NCI-H526 (cell line): ENCODE results near the gene RNF138.
"Not testable (repeated sequence)": the region's sequence is repeated elsewhere in the genome, so short reads cannot be mapped to it uniquely, and the experiment has no call there.

Source experiments
- DNase-seq, 2 experiments: peaks; one replicate each; lab custom pipeline; 2025; lab: John Stamatoyannopoulos, UW

The RNF138 gene, protein sequence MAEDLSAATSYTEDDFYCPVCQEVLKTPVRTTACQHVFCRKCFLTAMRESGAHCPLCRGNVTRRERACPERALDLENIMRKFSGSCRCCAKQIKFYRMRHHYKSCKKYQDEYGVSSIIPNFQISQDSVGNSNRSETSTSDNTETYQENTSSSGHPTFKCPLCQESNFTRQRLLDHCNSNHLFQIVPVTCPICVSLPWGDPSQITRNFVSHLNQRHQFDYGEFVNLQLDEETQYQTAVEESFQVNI

DNA sequence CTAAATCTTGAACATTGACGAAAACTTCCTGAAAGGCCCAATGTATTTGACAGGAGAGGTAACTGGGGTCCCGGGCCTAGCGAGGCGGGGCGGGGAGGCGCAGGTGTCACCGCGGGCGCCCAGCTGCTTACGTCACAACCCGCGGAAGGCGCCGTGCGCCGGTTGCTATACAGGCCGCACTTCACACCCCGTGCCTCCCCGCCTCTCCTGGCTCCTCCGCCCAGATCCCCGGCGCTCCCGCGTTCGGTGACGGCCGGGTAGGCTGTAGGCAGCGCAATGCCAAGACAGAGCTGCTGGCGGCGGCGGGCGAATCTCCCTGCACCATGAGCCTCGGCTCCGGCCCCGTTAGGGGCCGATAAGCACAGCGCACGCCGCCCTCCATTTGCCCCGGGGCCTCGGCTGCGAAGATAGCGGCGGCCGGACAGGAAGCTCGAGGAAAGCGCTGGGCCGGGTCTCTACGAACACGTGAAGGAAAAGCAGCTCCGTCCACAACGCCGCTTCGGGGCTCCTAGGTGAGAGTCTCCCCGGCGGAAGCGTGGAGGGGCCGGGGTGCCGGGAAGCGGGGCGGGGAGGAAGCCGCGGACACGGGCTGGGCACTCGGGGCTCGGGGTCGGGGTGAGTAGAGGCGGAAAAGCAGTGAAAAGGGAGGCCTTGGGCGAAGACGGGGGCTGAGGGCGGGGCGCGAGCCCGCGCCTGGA is at the start of gene RNF138:
TSS of gene RNF138 (plus strand) at position 151 of the 698 bp plus-strand sequence. CDS start 903 bp downstream, outside the sequence.
- DNase-seq: peak; percentile 80 to 87

DNA sequence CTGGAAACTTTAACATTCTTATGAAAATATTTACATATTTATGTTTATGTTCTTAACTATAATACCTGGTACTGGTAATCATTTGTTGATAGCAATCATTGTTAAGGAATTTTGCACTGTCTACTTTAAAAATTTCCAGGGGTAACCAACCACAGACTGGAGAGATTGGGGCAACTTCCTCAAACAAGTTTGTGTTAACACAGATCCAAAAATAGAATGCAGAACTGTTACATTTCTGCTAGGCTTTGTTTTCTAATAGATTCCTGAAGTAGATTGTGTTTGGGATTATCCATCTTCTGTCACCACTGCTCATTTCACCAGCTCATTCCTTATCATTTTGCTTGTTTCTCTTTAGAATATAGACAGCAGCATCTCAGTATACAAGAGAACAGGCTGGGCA is 49.3 kb upstream of the RNF138 start:
- DNase-seq: no peak

DNA sequence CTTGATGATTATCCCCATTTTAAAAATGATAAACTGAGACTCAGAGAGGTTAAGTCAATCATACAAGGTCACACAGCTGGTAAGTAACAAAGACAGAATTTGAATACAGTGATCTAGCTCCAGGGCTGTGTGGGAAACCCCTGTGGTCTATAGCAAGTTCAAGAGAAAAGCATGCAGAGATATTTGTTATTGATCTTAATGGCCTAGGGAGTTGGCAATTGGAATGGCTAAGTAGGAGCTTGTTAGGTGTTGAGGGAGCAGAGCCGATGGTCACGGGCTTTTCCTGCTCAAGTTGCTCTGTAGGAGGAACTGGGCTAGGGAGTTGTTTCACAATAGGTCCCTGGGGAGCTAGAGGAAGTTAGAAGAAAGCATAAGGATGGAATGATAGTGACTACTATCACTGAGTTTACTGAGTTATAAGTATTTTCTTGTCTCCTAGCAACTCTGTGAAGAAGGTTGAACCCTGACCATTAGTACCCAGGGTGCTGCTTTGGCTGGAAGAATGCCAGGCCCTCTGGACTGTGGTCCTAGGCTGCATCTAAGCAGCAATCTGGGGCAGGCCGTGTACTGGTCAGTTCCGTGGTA is 43.1 kb upstream of the RNF138 start:
- no peak for DNase-seq

DNA sequence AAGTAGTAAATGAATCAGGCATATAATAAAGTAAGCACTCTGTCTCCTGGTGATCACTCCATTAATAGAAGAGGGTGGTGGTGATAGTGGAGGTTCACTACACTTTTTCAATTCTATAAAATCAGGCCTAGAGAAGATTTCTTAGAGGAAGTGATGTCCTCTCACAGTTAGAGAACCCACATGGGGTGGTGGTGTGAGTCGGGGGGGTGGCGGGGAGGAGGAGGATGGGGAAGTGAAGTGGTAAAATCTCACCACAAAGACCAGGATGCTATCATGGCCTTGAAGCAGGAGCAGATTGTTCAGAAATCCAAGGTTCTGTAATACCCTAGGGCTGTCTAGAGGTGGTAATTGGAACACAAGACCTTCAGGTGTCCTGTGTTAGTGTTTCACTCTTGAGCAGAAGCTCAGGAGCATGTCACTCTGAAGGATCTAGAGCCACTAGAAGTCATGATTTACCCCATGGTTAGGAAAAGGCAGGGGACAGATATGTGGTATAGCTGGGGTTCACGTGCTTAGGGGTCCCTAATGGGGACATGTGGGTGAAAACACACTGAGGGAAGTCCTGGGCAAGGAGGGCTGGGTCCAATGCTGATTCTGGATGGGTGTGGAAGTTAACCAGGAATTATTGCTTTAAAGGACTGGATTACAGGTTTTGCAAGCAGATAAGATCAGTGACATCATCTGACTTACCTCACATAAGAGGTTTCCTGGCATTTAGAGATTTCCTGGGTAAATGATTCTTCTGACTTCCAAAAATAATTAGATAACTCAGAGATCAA is 42.1 kb upstream of the RNF138 start:
- no peak for DNase-seq

DNA sequence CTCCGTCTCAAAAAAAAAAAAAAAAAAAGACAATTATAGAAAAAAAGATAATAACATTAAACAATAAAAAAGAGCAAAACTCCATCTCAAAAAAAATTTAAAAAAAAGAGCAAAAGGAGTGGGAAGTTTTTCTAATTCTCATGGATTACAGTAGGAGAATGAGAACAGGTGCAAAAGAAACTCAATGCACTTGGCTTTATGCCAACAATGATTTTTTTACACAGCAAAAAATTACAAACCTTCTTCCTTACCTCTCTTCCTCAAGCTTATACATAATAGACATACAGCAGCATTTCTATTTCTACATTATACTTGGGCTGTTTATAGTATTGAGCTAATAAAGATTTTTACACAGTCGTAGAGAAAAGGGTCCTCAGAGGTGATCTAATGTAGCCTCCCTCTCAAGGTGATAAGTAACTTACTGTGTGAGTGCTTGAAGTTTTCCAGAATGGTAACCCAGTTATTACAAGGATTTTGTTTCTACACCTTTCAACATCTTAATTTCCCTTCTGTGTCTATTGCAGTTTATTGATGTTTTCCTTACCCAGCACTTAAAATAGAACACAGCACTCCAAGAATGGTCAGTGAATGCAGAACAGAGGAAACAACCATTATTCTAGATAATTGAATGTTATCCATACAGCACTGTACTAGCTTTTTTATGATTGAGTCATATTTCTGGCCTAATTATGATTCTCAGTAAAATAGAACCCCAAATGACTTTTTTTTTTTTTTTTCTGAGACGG is 34.9 kb upstream of the RNF138 start:
- DNase-seq: no peak

DNA sequence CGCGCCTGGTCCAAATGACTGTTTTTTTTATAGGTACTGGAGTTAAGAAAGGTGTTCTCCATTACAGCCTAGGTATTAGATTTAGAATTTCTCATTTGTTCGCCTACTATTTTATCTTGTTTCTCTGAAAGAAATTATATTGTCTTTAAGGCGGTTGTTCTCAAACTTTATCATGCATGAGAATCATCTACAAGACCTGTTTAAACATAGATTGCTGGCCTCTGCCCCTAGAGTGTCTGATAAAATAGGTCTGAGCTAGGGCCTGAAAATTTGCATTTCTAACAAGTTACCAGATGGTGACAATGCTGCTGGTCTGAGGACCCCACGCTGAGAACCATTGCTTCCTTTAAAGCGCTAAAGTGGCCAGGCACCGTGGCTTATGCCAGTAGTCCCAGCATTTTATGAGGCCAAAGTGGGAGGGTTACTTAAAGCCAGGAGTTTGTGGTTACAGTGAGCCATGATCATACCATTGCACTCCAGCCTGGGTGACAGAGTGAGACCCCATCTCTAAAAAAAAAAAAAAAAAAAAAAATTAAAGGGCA is 34.0 kb upstream of the RNF138 start:
- no peak for DNase-seq

DNA sequence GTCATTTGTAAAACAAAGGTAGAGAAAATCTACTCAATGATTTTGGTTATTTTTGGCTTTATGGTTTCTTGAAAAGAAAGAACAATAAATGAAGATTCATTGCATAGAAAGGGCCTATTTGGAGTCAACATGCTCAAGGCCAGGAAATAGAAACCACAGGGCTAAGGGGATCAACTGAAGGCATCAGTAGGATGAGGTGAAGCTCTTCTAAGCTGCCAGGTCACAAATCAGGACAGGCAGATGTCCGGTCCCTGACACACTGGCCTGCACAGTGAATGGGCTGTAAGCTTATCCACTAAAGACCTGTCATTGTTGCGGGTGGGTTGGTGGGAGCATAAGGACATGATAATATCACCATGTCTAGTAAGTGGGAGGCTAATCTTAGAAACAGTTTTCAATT is 31.6 kb upstream of the RNF138 start:
- DNase-seq: no peak

DNA sequence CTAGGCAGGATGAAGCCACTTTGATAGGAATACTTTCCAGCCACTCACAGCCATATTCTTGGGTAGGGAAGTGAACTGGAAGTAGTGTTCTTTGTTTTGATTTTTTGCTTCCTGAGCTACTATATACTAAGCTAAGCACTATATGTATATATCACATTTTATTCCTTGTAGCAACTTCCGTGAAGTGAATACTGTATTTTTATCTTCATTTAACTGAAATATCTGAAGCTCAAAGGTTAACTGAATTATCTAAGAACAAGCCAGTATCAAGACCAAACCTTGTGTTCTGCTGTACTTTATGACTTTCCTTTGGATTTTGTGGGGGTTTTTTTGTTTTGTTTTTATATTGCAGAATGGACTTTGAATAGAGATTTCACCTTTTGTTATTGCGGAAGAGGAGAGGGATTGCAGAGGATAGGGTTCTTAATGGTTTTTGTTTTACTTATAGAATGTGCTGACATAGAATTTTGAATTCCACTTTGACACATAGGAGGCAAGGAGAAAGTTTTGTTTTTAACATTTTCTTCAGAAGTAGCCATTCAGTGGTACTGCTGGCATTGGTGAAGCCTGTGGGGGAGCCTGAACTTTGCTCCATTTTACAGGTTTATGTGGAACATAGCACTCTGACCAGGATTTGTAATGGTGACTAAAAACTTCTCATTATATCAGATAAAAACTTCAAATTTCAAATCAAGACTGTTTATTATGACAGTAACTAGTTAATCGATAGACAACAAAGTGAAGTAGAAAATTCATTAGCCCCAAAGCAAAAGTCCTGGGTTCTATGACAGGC is 24.1 kb upstream of the RNF138 start:
- DNase-seq: no peak

DNA sequence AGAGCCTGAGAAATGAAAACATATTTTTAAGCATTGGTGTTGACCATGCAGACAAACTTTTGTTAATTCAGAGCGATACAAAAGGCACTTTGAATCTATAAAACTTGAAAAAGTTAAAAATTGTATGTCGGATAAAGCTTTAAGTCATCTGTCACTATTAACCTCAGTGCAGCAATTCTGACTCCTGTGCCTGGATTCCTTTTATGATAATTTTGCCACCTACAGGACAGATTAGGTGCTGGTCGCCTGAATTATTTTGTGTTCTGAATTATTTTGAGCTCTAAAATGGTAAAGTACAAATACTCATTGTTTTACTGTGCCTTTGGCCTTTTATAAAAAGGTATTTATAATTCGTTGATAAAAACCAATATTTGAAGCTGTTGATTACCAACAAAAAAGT is 19.4 kb upstream of the RNF138 start:
- no peak for DNase-seq

DNA sequence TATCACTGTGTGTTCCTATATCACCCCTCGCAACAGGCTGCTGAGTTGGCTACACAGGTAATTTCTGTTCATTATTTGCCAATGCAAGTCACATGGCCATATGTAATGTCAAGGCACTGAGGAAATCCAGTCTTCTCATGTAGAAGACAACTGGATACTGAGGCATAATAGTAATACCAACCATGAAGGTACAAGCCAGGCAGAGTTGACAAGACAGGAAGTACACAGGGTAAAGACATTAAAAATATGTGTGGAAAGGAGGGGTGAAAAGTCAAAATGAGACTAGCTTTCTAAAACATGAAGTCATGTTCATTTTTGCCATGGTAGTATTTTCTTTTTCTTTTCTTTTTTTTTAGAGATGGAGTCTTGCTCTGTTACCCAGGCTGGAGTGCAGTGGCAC is 17.5 kb upstream of the RNF138 start:
- DNase-seq: no peak

DNA sequence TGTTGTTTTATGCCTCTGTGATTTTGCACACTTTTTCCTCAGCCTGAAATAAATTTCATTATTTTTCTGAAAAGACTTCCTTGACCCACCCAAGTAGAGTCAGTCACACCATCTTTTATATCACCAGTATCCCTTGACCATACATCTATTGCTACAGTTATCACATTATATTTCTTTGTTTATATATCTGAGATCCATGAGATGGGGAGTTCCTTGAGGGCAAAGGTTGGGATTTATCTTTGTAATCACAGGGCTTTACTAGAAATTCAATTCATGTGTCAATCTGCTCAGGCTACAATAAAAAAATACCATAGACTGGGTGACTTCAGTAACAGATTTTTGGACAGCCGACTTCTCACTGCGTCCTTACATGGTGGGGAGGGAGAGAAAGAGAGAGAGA is 12.8 kb upstream of the RNF138 start:
- DNase-seq: no peak

DNA sequence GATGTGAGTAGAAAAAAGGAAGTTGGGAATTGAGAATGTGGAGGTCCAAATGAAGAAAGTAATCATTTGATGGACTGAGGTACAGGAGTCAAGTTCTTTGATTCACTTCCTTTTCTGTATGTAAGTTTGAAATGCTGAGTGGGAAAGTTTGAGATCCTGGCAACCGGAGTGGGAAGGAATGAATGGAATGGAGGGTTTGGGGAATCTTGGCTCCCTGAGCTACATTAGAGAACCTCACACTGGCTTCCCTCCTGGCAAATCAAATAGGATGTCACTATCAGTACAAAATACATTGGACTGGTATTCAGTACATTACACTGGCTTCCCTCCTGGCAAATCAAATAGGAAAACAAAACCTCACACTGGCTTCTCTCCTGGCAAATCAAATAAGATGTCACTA is 9.8 kb upstream of the RNF138 start:
- DNase-seq: no peak

DNA sequence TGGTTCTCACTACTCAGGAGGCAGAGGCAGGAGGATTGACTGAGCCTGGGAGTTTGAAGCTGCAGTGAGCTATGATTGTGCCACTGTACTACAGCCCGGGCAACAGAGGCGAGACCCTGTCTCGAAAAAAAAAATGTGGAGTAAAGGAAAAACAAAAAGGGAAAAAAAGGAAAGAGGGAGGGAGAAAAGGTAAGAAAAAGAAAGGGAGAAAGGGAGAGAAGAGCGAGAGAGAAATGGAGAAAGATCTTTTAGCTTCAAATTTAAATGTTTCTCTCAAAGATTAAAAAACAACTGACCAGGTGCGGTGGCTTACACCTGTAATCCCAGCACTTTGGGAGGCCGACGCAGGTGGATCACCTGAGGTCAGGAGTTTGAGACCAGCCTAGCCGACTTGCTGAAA is 7.9 kb upstream of the RNF138 start:
- DNase-seq: no peak

DNA sequence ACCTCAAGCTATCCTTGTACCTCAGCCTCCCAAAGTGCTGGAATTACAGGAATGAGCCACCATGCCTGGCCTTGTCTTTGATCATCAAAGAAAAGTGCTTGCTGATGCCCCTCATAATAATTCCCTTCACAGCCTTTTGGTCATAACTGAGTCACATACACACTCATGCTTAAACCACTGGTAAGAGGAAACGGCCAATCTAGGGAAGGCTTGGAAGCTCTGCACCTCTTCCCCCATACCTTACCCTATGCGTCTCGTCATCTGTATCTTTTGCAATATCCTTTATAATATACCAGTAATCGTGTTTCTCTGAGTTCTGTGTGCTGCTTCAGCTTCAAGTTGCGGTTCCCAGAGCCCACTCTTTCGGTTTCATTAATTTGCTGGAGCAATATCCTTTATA is 4.8 kb upstream of the RNF138 start:
- no peak for DNase-seq

DNA sequence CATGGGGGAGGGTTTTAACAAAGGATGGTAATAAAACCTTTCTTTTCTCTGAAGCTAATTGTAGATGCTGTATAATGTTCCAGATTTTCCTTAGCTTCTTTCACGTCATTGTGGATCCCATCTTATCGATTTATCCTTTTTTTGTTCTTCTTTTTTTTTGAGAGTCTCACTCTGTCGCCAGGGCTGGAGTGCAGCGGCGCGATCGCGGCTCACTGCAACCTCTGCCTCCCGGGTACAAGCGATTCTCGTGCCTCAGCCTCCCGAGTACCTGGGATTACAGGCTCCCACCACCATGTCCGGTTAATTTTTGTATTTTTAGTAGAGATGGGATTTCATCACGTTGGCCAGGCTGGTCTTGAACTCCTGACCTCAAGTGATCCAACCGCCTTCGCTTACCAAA is 843 bp upstream of the RNF138 start:
- DNase-seq: not testable (repeated sequence)

DNA sequence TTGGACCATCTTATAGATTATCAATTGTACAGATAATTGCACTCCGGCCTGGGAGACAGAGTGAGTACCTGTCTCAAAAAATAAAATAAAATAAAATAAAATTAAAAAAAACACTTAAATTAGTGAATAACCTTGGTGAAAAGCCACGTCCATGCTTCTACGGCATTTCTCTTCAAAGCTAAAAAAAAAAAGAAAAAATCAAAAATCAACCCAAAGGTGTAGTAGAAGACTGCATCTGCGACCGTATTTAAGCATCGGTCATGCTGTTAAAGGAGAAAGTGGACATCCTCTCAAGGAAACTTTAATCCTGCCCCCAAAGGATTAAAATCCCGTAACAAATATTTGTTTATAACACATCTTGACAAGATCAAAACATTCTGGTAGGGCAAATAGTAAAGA is 350 bp upstream of the RNF138 start:
- DNase-seq: no peak

DNA sequence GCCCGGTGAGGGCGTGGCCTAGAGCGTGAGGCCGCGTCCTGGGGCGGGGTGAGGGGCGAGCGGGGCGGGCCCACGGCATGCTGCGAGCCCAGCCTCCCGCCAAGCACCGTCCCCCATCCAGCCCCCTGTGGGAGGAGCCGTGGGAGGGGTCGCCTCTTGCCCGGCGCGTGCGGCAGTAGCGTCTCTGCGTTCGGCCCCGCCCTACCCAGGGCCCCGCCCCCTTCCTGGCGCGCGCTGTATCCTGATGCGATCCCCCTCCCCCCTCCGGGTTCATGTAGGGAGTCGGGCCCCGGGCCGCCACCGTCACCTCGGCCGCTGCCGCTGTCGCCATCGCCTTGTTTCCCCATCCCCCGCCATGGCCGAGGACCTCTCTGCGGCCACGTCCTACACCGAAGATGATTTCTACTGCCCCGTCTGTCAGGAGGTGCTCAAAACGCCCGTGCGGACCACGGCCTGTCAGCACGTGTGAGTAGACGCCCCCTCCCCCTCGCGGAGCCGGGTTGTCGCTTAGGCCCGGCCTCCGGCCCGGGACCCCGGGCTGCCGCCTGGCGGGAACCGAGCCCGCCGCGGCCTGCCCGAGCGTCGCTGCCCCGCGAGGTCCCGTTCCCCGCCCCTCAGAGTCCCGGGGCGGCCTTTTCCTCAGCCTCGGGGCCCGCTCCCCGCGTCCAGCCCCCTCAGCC is 888 bp downstream of the RNF138 start:
- DNase-seq: peak; percentile 80 to 95

DNA sequence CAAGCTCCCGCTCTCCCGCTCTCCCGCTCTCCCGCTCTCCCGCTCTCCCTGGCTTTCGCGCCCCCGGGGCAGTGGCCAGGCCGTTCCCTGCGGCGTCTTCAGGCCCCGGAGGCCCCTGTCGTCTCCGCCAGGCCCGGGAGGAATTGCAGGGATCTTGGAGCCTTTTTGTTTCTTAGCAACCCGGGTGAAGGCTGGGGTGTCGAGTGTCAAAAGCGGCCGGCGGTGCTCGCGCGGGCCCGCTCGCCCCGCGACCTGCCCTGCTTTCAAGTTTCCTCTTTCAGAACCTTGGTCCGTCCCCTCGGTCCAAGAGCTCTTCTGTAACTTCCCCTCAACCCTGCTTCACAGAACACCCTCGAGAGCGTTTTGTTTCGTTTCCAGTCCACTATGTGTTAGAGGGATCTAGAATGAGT is 1.4 kb downstream of the RNF138 start:
- peak in 1 of 2 experiments; percentile 63 for DNase-seq

DNA sequence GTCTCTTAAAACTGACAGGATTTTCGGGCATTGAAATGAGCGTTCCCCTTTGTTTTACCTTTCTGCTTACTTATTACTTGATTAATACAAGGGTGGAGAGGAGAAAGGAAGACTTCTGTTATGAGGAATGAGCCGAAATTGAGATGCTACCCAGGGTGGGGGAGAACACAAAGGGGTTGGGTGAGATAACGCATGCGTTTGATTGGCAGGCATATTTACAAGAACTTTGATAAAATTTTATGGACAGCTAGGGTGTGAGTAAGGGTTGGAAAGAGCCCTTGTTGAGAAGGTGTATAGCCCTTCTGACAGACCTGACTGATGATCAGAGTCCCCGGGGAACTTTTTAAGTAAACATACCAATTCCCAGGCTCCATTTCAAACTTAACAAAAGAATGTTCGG is 1.8 kb downstream of the RNF138 start:
- DNase-seq: peak in 1 of 2 experiments; percentile 17

DNA sequence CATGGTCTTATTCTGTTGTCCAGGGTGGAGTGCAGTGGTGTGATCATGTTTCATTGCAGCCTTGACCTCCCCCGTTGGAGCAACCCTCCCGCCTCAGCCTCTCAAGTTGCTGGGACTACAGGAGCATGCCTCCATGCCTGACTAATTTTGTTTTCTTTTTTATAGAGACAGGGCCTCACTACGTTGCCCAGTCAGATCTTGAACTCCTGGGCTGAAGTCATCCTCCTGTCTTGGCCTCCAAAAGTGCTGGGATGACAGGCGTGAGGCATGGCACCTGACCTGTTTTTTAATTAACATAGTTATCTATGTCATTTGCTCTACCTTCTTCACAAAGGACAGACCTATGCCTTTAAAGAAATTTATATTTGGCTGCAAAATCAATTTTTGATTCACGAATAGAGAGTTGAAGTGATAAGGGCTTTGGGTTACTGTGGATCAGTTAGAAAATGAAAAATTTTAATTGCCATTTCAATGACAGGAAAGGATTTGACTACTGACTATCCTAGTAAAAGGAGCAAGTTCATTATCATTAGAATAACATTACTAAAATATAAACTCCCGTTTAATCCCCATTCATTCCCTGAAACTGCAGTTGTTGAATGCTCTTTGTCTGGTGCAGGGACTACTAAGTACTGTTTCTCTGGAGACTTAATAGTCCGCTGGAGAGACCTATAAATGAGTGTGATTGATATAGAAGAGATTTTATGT is 3.7 kb downstream of the RNF138 start:
- no peak for DNase-seq
